C4-2B (cell line): Measurements from ENCODE around the gene BCORL1.

Experiments
- CTCF ChIP-seq: fragments of 450-650 bp; conservative IDR thresholded peaks from 2 replicates; pipeline ENCODE4 v1.5.1; 2017; ENCODE audit warnings: mild to moderate bottlenecking
- ZFX ChIP-seq: fragments of 450-650 bp; IDR thresholded peaks from 2 replicates; pipeline ENCODE4 v1.6.1; 2017

GRCh38 chrX:130097507-130098209, 115.2 kb downstream of the BCORL1 start:
- TF ChIP-seq CTCF (no peak), ZFX (no peak)
